ENCODE results near the gene MEIOSIN. TPM values are rescaled to one million over a fixed set of nuclear protein-coding genes. Genes with fewer than 3 reads are reported as not detected.

MEIOSIN gene
- total RNA-seq, 6 experiments from 2014 or later, result 0.24 TPM; not detected in 5

GRCh38 chr19:45757695-45758094 lies 24.5 kb downstream of the MEIOSIN start:
- Histone ChIP-seq H3K36me3 (no peaks in the 10 kb centered on the region), H3K4me1 (no peaks in the 10 kb centered on the region), H3K9me3 (no peaks in the 10 kb centered on the region), H3K27ac (no peak overlapping the region), H3K27me3 (no peaks in the 10 kb centered on the region), H3K4me3 (no peak overlapping the region)
- TF ChIP-seq CTCF (IDR thresholded peaks at IDR 0.05) (no peak), POLR2A (IDR thresholded peaks at IDR 0.05) (no peak)
- intact Hi-C loops (cut with DNase I), result no loop called here
- ATAC-seq (no peak), DNase-seq (no peak)
- WGBS (ENCODE audit: insufficient coverage, low coverage, low lambda C conversion rate, missing lambda C conversion rate), result 82% methylated on average over 9 of the region's 9 CpGs

- WGBS (ENCODE audit: insufficient coverage, low coverage, low lambda C conversion rate, missing lambda C conversion rate), result 87% methylated on average over 3 of the region's 9 CpGs
These were observed 25.7 kb downstream of the MEIOSIN start for GRCh38 chr19:45758921-45759320.

GRCh38 chr19:45761714-45762113 lies 28.5 kb downstream of the MEIOSIN start:
- H3K36me3 ChIP-seq, result no peaks in the 10 kb centered on the region
- H3K4me1 ChIP-seq, result peaks cover 0 to 6% (median 0%) of the 10 kb centered on the region in 4 donors
- intact Hi-C loops (cut with DNase I), result no loop called here
- no peak for ATAC-seq
- H3K4me3 ChIP-seq, result no peak overlapping the region
- no peak overlapping the region for H3K27ac ChIP-seq
- no peaks in the 10 kb centered on the region for H3K27me3 ChIP-seq
- no peak for DNase-seq
- 71% methylated on average over 6 of the region's 17 CpGs for WGBS (ENCODE audit: insufficient coverage, low coverage, low lambda C conversion rate, missing lambda C conversion rate)
- no peak for TF ChIP-seq CTCF (IDR thresholded peaks at IDR 0.05)
- TF ChIP-seq POLR2A (IDR thresholded peaks at IDR 0.05), result no peak
- H3K9me3 ChIP-seq, result no peaks in the 10 kb centered on the region

More at GRCh38 chr19:45758921-45759320, 25.7 kb downstream of the MEIOSIN start:
- H3K27me3 ChIP-seq, result no peaks in the 10 kb centered on the region
- H3K36me3 ChIP-seq, result no peaks in the 10 kb centered on the region
- no peak overlapping the region for H3K27ac ChIP-seq
- intact Hi-C loops (cut with DNase I), result no loop called here
- no peak for ATAC-seq
- no peak for DNase-seq
- H3K9me3 ChIP-seq, result no peaks in the 10 kb centered on the region
- no peaks in the 10 kb centered on the region for H3K4me1 ChIP-seq
- no peak overlapping the region for H3K4me3 ChIP-seq
- TF ChIP-seq POLR2A (IDR thresholded peaks at IDR 0.05) (no peak), CTCF (IDR thresholded peaks at IDR 0.05) (no peak)

GRCh38 chr19:45762870-45763631 lies 29.8 kb downstream of the MEIOSIN start:
- Histone ChIP-seq H3K36me3 (no peaks in the 10 kb centered on the region), H3K9me3 (no peaks in the 10 kb centered on the region), H3K27me3 (no peaks in the 10 kb centered on the region), H3K27ac (no peak overlapping the region), H3K4me3 (no peak overlapping the region), H3K4me1 (peaks cover 0 to 9% (median 0%) of the 10 kb centered on the region in 4 donors)
- intact Hi-C loops (cut with DNase I), result no loop called here
- no peak for TF ChIP-seq POLR2A (IDR thresholded peaks at IDR 0.05)
- TF ChIP-seq CTCF (IDR thresholded peaks at IDR 0.05), result no peak
- ATAC-seq (no peak), DNase-seq (no peak)
- 67% methylated on average over 1 of the region's 15 CpGs for WGBS (ENCODE audit: insufficient coverage, low coverage, low lambda C conversion rate, missing lambda C conversion rate)
